ENCODE data around the gene STK11IP. TPM values are rescaled to one million over a fixed set of nuclear protein-coding genes. Genes with fewer than 3 reads are reported as not detected.
A peak's percentile ranks its signal among the peaks of the same experiment; 100 is the strongest.

The STK11IP gene
- total RNA-seq, 1 donor from 2014 or later, result 13.9 TPM

DNA sequence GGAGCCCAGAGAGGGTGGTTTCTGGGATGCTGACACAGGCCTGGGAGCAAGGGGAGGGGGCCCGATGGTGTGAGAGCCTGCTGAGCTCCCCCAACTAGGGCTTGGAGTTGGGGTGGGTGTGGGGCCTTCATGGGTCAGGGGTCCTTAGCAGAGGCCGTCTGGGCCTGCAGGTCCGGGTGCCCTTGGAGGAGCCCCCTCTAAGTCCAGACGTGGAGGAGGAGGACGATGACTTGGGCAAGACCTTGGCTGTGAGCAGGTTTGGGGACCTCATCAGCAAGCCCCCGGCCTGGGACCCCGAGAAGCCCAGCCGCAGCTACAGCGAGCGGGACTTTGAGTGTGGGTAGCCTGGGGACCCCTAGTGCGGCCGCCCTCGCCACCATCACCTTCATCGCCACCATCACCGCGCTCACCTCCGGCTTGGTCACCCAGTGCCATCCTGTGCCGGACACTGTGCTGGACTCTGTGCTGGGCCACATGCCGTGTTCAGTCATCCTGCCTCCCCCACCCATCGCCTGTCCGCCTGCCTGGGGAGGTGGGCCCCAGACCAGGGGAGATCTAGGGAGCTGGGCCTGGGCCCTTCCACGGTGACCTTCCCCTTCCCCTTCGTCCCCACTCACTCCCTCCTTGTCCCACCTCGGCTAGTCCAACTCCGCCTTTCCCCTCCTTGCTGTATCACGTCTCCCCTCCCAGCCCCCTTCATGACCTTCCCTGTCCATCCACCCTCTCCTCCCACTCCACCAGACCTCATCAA is 30.8 kb downstream of the STK11IP start:
- intact Hi-C loops (cut with DNase I), result loop anchor here (5.0 kb wide), 1 partner anchor 56 kb away; the partner anchor contains the start of genes INHA and OBSL1
- DNase-seq (ENCODE audit: missing footprints), result no peak
- peak; percentile 12 for ATAC-seq

DNA sequence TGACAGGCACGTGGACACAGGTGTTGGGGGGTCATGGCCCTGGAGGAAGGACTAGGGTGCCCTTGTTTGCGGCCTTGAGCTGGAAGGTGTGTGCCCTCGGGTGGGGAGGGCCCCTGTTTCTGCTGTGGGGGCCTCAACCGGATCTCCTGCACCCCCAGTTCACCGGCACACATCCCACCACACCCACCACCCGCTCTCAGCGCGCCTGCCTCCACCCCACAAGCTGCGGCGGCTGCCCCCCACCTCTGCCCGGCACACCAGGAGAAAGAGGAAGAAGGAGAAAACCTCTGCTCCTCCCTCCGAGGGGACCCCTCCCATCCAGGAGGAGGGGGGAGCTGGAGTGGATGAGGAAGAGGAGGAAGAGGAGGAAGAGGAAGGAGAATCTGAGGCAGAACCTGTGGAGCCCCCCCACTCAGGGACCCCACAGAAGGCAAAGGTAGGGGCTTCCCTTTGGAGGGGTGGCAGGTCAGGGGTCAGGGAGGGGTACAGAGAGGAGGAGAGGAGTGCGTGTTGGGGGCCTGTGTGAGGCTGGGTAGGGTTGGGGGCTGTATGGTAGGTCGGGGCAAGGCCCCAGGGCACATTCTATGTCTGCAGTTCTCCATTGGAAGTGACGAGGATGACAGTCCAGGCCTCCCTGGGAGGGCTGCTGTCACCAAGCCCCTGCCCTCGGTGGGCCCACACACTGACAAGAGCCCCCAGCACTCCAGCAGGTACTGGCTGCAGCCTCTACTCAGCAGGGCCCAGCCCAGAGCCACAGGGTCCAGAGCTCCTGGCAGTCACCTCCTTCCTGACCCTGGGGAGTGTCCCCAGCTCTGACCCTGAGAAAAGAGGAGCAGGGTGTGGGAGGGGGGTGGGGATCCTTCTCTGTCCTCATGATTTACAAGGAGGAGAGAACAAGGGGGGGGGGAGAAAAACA is 31.6 kb downstream of the STK11IP start:
- intact Hi-C loops (cut with DNase I), result loop anchor here (5.0 kb wide), 1 partner anchor 57 kb away; the partner anchor contains the start of genes INHA and OBSL1
- DNase-seq (ENCODE audit: missing footprints) (no peak), ATAC-seq (no peak)

DNA sequence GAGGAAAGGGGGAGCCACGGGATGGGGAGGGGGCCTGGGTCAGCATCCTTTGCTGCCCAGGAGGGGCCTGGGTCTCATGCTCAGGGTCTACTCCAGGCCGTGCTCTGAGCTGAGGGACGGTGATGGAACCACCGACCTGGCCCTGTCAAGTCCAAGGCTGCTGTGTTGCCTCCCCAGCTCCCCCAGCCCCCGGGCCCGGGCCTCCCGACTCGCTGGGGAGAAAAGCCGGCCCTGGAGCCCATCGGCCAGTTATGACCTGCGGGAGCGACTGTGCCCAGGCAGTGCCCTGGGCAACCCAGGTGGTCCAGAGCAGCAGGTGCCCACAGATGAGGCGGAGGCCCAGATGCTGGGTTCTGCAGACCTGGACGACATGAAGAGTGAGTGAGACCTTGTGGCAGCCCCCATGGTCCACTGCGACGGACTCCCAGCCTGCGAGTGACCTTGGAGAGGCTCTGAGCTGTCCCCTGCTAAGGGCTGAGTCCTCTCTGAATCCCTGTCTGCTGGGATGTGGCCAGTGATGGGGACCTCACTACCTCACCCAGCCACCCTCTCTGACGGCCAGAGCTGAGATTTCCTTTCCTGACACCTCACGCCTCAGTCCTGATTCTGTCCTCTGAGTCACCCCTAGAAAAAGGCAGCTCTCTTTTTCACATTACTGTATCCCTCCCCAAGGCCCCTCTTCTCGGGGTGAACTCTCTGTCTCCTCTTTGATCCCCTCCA is 32.5 kb downstream of the STK11IP start:
- DNase-seq (ENCODE audit: missing footprints) (no peak), ATAC-seq (peak; percentile 66)
- intact Hi-C loops (cut with DNase I), result loop anchor here (1.0 to 10.0 kb wide), 3 partner anchors 15 to 155 kb away; partner anchors contain the start of genes INHA and OBSL1

DNA sequence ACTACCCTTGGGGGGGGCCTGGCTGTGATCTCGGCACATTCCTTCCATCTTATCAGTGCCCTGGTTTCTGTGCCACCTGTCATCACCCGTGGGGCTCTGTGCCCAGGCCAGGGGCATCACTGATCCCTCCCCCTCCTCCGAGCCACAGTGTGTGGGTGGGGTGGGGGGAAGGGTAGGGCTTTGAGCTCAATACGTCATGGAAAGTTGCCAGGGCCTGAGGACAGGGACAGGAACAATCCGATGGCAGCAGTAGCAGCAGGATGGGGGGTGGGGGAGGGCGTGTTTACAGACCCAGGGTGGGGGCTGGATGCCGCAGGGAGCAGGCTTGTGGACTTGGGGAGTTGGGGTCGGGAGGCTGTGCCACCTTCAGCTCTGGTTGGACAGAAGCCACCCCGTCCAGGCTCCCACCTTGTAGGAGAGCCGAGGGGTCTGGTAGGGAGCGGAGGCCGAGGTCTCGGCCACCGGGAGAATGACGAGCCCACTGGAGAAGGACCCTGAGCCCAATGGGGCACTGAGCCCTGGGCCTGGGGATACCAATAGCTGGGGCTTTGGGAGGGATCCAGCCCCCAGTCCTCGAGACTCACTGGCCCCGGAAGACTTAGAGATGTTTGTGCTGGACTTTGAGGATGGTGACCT is 33.2 kb downstream of the STK11IP start:
- ATAC-seq, result peak; percentile 71
- DNase-seq (ENCODE audit: missing footprints), result peak; percentile 84
- intact Hi-C loops (cut with DNase I), result loop anchor here (1.0 to 10.0 kb wide), 2 partner anchors 14 to 156 kb away; no protein-coding TSS in a partner anchor

DNA sequence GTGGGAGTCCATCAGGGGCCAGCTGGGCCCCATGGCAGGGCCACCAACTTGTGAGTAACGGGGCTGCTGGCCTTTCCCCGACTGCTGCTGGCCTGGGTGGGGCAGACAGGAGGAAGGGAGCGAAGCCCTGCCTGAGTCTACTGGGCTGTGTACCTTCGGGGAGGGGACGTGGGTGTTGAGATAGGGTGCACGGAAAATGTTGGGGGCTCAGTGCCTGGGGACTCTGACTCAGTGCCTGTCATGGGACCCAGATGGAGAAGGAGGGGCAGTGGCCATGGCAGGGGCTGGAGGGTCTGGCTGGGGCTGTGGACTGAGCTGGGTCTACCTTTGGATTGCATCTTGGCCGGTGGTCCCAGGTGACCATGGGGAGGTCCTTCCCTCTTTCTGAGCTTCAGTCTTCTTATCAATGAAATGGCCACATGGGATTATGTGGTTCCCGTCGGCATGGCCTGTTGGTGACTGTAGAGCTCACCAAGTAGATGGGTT is 33.8 kb downstream of the STK11IP start:
- DNase-seq (ENCODE audit: missing footprints) (no peak), ATAC-seq (no peak)
- intact Hi-C loops (cut with DNase I), result loop anchor here (10.0 kb wide), 1 partner anchor 157 kb away; no protein-coding TSS in a partner anchor

DNA sequence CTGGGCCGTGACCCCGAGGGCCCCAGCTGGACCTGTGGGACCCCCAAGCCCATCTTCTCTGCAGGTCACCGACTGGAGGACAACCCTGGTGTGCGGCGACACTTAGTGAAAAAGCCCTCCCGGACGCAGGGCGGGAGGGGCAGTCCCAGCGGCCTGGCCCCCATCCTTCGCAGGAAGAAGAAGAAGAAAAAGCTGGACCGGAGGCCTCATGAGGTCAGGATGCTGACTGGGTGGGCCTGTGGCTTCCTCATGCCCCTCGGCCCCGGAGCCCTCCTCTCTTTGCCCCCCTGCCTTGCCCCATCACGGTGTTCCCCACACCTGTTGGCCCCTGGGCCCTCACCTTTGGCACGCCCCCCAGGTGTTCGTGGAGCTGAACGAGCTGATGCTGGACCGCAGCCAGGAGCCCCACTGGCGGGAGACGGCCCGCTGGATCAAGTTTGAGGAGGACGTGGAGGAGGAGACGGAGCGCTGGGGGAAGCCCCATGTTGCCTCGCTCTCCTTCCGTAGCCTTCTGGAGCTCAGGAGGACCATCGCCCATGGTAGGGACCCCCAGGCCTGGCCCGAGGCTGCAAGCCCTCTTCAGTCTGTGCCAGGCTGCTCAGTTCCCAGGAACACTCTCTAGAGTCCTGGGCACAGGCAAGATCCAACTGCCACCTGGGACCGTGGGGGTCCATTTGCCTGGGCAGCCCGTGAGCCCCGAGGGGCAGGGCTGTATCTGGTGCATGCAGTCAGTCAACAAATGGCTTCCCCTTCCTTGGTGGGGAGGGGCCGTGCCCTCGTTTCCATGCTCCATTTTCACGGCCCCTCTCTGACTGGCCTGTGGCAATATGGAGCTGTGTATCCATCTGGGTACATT is 34.5 kb downstream of the STK11IP start:
- DNase-seq (ENCODE audit: missing footprints), result no peak
- intact Hi-C loops (cut with DNase I), result loop anchor here (10.0 kb wide), 1 partner anchor 157 kb away; no protein-coding TSS in a partner anchor
- no peak for ATAC-seq

DNA sequence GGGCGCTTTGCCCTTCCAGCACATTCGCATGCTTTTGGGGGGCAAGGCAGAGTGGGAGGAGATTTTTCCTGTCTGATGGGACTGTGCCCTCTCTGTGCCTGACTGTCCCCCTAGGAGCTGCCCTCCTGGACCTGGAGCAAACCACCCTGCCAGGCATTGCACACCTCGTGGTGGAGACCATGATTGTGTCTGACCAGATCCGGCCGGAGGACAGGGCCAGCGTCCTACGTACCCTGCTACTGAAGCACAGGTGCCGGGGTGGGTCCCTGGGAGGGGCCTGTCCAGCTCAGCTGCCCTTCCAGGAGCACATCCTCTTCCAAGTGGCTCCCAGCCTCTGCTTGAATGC is 35.1 kb downstream of the STK11IP start:
- DNase-seq (ENCODE audit: missing footprints), result no peak
- ATAC-seq, result no peak
- intact Hi-C loops (cut with DNase I), result loop anchor here (10.0 kb wide), 1 partner anchor 158 kb away; no protein-coding TSS in a partner anchor

DNA sequence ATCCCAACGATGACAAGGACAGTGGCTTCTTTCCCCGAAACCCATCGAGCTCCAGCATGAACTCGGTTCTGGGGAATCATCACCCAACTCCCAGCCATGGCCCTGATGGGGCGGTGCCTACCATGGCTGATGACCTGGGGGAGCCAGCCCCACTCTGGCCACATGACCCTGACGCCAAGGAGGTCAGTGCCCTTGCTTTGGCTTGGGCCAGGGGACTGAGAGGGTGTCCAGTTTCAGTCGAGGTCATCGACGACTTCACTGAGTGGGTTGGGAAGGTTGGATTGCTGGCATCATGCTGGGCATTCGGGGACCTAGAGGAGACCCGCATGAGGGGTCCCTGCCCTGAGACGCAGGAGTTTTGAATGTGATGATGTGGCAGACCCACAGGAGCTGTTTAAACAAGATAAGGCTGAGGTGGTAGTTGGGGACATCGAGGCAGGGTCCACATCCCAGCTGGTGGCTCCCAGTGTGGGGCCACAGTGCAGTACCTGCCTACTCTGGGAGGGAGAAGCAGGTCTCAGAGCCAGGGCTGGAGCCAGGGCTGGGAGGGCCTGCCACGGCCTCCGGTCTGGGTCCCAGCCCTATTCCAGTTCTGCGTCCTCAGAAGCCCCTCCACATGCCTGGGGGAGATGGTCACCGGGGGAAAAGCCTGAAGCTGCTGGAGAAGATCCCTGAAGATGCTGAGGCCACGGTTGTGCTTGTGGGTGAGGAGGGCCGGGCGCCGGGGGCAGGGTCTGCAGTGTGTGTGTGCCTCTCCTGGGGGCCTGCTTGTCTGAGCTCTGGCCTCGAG is 35.8 kb downstream of the STK11IP start:
- intact Hi-C loops (cut with DNase I), result loop anchor here (10.0 kb wide), 1 partner anchor 159 kb away; no protein-coding TSS in a partner anchor
- no peak for DNase-seq (ENCODE audit: missing footprints)
- no peak for ATAC-seq

DNA sequence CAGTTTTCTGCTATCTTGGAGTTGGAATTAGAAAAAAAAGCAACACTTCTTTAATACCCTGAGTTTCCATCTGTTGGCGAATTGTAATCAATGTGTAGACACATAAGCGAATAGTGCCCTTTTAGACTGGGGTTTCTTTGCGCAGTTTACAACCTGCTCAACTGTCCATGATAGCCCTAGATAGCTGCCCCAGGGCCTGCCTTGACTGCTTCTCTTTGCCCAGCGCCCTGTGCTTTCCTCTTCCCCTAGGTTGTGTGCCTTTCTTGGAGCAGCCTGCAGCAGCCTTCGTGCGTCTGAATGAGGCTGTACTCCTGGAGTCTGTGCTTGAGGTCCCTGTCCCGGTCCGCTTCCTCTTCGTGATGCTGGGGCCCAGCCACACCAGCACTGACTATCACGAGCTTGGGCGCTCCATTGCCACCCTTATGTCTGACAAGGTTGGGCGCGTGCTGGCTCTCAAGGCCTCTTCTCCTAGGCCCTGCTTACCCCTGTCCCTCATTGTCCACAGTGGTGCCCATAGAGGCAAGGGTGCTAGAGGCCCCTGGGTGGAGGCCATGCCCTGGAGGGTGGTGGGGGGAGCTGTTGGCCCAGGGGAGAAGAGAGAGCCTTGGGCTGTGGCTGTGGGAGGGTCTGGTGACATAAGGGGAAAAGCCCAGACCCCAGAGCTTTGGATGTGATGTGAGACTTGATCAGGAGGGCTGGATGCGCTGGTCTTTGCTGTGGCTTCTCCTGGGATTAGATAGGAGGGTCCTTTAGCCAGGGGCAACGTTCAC is 36.7 kb downstream of the STK11IP start:
- ATAC-seq, result no peak
- intact Hi-C loops (cut with DNase I), result loop anchor here (10.0 kb wide), 1 partner anchor 160 kb away; no protein-coding TSS in a partner anchor
- no peak for DNase-seq (ENCODE audit: missing footprints)

DNA sequence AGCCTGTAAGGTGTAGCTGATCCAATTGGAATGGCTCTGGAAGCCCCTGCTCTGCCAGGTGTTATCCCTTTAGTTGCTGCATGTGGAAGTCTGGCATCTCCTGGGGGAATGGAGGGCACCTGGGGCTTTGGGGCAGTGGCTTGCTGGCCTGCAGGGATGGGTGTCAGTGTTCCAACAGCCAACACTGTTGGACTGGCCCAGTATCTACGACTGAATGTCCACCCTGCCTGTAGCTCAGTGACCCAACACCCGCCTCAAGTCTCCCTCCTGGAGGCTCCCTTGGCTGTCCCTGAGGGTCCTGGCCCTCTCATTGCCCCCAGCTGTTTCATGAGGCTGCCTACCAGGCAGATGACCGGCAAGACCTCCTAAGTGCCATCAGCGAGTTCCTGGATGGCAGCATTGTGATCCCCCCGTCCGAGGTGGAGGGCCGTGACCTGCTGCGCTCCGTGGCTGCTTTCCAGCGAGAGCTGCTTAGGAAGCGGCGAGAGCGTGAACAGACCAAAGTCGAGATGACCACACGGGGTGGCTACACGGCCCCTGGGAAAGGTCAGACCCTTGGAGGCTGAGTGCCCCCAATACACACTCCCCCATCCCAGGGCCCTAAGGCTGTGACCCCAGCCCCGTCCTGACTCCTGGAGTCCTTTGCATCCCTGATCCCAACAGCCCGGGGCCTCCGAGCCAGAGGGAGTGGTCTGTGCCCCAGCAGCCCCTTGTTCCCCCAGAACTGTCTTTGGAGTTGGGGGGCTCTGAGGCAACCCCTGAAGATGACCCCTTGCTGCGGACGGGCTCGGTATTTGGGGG is 37.5 kb downstream of the STK11IP start:
- intact Hi-C loops (cut with DNase I), result loop anchor here (10.0 kb wide), 1 partner anchor 160 kb away; no protein-coding TSS in a partner anchor
- no peak for ATAC-seq
- no peak for DNase-seq (ENCODE audit: missing footprints)

DNA sequence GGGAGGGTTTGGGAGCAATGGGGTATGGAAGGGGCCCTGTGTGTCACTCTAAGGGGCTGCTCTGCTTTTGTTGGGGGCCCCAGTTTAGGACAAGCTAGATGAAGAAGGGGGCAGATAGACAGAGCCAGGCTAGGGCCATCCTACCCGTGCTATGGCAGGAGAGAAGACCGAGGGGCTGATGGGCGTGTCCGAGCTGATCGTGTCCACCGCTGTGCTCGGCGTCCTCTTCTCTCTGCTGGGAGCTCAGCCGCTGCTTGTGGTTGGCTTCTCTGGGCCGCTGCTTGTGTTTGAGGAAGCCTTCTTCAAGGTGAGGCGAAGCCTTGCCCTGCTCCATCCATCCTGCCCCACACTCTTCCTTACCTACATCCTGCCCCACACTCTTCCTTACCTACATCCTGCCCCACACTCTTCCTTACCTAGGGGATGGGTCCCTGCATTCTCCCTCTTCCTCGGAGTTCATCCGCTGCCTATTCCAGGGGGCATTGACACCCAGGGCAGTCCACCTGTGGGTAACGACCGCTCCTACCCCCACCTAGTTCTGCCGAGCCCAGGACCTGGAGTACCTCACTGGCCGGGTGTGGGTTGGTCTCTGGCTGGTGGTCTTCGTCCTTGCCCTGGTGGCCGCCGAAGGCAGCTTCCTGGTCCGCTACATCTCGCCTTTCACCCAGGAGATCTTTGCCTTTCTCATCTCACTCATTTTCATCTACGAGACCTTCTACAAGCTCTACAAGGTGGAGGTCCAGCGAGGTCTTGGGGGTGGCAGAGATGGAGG is 38.7 kb downstream of the STK11IP start:
- no peak for ATAC-seq
- no peak for DNase-seq (ENCODE audit: missing footprints)
- intact Hi-C loops (cut with DNase I), result loop anchor here (10.0 kb wide), 1 partner anchor 162 kb away; no protein-coding TSS in a partner anchor

DNA sequence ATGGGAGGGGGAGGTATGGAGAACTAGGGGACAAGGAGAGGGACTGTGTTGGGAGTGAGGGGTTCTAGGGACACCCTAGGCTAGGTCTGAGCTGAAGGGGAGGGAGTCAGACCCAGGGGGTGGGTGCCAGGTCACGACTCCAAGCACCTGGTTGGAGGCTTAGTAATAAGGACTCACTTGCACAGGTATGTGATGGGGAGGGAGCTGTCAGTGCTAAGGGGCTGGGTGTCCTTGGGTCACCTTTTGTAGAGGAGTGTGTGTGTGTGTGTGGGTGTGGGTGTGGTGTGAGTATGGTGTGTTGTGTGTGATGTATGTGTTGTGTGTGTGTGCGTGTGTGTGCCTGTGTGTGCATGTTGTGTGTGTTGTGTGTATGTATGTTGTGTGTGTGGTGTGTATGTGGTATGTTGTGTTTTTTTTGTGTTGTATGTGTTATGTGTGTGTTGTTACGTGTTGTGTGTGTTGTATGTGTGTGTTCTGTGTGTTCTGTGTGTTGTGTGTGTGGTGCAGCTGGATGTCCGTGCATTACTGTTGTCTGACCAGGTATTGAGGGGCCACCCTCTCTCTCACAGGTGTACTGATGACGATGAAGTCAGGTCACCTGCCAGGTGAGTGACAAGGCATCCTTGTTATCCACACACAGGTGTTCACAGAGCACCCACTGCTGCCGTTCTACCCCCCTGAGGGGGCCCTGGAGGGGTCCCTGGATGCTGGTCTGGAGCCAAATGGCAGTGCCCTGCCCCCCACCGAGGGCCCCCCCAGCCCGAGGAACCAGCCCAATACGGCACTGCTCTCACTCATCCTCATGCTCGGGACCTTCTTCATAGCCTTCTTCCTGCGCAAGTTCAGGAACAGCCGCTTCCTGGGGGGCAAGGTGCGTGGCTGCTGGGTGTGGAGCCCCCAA is 39.5 kb downstream of the STK11IP start:
- DNase-seq (ENCODE audit: missing footprints), result no peak

DNA sequence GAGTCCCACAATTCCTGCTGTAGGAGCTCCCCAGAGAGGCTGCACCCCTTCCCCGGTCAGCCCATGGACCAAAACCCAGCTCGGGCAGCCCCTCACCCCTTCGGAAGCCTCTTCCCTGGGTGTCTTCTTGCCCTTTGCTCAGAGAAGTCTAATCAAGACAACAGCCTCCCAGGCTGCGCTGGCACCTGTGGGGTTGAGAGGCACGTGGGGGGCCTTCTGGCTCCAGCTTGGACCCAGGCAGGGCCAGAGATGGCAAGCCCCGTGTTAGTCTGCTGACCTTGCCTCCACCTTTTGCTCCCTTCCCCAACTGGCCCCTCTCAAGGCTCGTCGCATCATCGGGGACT is 40.2 kb downstream of the STK11IP start:
- ATAC-seq, result no peak
- no peak for DNase-seq (ENCODE audit: missing footprints)
- intact Hi-C loops (cut with DNase I), result loop anchor here (10.0 kb wide), 1 partner anchor 163 kb away; no protein-coding TSS in a partner anchor

More for the DNA sequence above, 39.5 kb downstream of the STK11IP start:
- intact Hi-C loops (cut with DNase I), result loop anchor here (10.0 kb wide), 1 partner anchor 162 kb away; no protein-coding TSS in a partner anchor
- no peak for ATAC-seq

All from Right ventricle myocardium inferior (tissue), 1 donor.